ENCODE measurements around the gene GALNS. TPM values are rescaled to one million over a fixed set of nuclear protein-coding genes. Genes with fewer than 3 reads are reported as not detected.

The GALNS gene
- total RNA-seq, 2 experiments from 2014 or later, result 17.2 to 49.0 TPM

DNA sequence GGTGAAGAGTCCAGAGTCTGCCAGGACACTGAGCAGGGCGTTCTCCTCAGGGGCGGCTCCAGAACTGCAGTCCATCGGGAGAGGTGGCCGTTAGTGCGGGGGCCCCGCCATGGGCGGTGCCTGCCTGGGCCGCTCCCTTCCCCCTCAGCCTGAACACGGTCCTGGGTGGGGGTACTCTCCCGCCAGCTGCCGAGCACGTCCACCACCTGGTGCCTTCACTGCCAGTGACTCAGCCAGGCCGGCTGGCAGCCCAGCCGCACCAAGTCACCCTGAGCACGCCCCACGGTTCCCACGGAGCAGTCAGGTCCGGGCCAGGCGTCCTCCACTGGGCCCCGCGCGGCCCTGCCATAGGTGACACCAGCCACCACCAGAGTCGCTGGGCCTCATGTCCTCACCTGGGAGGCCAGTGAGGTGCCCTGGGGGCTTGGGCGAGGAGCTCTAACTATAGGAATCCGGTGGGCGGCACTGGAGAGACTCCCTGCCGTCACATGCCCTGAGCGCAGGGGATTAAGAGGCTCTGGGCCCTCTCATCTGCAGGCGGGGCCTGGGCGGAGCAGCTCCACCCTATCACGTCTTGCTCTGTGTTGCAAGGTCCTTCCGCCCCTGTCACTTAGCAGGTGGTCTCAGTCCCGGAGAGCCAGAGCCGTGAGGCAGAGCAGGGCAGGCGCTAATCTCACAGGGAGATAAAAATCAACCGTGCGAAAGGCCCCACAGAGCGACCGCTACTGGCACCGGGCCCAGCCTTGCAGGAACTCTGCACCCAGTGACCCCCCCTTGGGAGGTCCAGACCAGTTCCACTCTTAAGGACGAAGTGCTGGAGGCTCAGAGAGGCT is 86.1 kb downstream of the GALNS start:
- BruUV-seq (replicated peaks), result no TSS peak
- CTCF ChIA-PET (ENCODE audit: unreplicated experiment), result no interaction called here
- intact Hi-C loops (cut with micrococcal nuclease; ENCODE audit: unreplicated experiment), result no loop called here

DNA sequence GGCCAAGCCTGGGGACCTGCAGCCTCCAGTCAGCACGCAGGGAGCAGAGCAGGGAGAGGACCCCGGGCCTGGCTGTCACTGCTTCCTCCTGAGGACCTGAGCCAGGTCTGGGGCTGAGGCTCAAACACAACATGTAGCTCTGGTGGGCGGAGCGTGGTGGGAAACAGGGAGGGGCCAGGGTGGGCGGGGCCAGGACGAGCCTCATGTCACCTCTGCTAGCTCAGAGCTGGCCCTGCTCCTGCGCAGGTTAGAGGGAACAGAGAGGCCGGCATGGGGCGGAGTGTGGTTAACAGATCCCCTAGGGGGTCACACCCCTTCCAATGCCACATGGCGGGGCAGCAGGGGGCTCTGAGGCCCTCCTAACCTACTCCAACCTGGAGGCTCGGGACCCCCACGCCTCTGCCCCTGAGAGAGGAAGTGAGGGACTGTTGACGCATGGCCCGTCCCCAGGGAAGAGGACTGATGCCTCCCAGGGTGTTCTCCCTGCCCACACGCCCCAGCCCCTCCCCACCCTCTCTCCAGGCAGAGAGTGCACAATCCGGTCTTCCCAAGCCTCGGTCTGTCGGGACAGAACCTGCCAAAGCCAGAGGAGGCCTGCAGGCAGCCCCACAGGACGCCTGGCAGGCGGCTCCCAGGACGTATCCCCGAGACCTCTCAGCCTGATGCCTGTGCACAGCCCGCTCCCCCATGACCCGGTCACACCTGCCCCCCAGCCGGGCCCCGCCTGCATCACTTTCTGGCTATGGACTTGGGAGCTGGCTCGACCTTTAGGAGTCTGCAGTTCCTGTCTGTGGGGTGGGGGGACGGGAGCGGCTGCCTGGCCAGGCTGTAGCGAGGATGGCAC is 86.9 kb downstream of the GALNS start:
- H3K4me1 ChIP-seq (ENCODE audit: insufficient read depth, low read length, poor library complexity, severe bottlenecking), result peaks cover 28% of the 10 kb centered on the region
- intact Hi-C loops (cut with micrococcal nuclease; ENCODE audit: unreplicated experiment), result no loop called here
- H3K4me3 ChIP-seq (ENCODE audit: low read depth, low read length, poor library complexity, severe bottlenecking), result no peak overlapping the region
- H3K4me2 ChIP-seq (ENCODE audit: low read length), result peak overlapping the region; percentile 16; the same call in 1 of the 2 replicates
- no peak overlapping the region for H2AFZ ChIP-seq (ENCODE audit: low read length)
- H4K20me1 ChIP-seq (ENCODE audit: insufficient read depth, low read length), result 0 out of 2 replicates have a peak, but pooled peaks cover 9% of the 10 kb centered on the region
- ChIA-PET POLR2A (no interaction called here), CTCF (ENCODE audit: unreplicated experiment) (interaction anchor here (0.6 kb wide), 1 partner anchor 12 kb away, joined by 3 read pairs; no protein-coding TSS in a partner anchor)
- H3K27ac ChIP-seq (ENCODE audit: low read depth, low read length, poor library complexity, severe bottlenecking), result no peak overlapping the region
- no peaks in the 10 kb centered on the region for H3K79me2 ChIP-seq (ENCODE audit: insufficient read depth, low read depth, low read length)
- TF ChIP-seq EZH2phosphoT487 (IDR thresholded peaks at IDR 0.05; ENCODE audit: borderline replicate concordance, low read depth, low read length), result no peak
- TF ChIP-seq, protein P1, sequence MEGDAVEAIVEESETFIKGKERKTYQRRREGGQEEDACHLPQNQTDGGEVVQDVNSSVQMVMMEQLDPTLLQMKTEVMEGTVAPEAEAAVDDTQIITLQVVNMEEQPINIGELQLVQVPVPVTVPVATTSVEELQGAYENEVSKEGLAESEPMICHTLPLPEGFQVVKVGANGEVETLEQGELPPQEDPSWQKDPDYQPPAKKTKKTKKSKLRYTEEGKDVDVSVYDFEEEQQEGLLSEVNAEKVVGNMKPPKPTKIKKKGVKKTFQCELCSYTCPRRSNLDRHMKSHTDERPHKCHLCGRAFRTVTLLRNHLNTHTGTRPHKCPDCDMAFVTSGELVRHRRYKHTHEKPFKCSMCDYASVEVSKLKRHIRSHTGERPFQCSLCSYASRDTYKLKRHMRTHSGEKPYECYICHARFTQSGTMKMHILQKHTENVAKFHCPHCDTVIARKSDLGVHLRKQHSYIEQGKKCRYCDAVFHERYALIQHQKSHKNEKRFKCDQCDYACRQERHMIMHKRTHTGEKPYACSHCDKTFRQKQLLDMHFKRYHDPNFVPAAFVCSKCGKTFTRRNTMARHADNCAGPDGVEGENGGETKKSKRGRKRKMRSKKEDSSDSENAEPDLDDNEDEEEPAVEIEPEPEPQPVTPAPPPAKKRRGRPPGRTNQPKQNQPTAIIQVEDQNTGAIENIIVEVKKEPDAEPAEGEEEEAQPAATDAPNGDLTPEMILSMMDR (conservative IDR thresholded peaks at IDR 0.05; ENCODE audit: low read length), result no peak
- no peaks in the 10 kb centered on the region for H3K9me3 ChIP-seq (ENCODE audit: low read length)
- no TSS peak for BruUV-seq (replicated peaks)
- peak; percentile 75 for DNase-seq (ENCODE audit: low spot score)
- H3K36me3 ChIP-seq (ENCODE audit: insufficient read depth, low read length), result peaks cover 6% of the 10 kb centered on the region; the same call in 1 of the 2 replicates
- no peaks in the 10 kb centered on the region for H3K9me2 ChIP-seq (ENCODE audit: insufficient read depth, low read length)

More for the DNA sequence above, 86.1 kb downstream of the GALNS start:
- H3K4me3 ChIP-seq (ENCODE audit: low read depth, low read length, poor library complexity, severe bottlenecking), result no peak overlapping the region
- no peaks in the 10 kb centered on the region for H3K9me2 ChIP-seq (ENCODE audit: insufficient read depth, low read length)
- H3K4me2 ChIP-seq (ENCODE audit: low read length), result no peak overlapping the region
- no peak for DNase-seq (ENCODE audit: low spot score)
- H3K79me2 ChIP-seq (ENCODE audit: insufficient read depth, low read depth, low read length), result no peaks in the 10 kb centered on the region
- H3K36me3 ChIP-seq (ENCODE audit: insufficient read depth, low read length), result peaks cover 6% of the 10 kb centered on the region; the same call in 1 of the 2 replicates
- H2AFZ ChIP-seq (ENCODE audit: low read length), result no peak overlapping the region
- H3K27ac ChIP-seq (ENCODE audit: low read depth, low read length, poor library complexity, severe bottlenecking), result no peak overlapping the region
- 0 out of 2 replicates have a peak, but pooled peaks cover 9% of the 10 kb centered on the region for H4K20me1 ChIP-seq (ENCODE audit: insufficient read depth, low read length)
- POLR2A ChIA-PET, result no interaction called here
- H3K4me1 ChIP-seq (ENCODE audit: insufficient read depth, low read length, poor library complexity, severe bottlenecking), result peaks cover 28% of the 10 kb centered on the region
- H3K9me3 ChIP-seq (ENCODE audit: low read length), result no peaks in the 10 kb centered on the region
- TF ChIP-seq, protein P1 (conservative IDR thresholded peaks at IDR 0.05; ENCODE audit: low read length), result no peak
- TF ChIP-seq EZH2phosphoT487 (IDR thresholded peaks at IDR 0.05; ENCODE audit: borderline replicate concordance, low read depth, low read length), result no peak
